B cell (primary cell): ENCODE measurements around the gene TDRD15. TPM values are rescaled to one million over a fixed set of nuclear protein-coding genes. Genes with fewer than 3 reads are reported as not detected.

Source experiments
- ATAC-seq: fragments of 200-7000 bp; cut with Tn5 transposase; one replicate; pipeline ENCODE4 v1.10.0; 2021; ENCODE audit warnings: low read depth, mild to moderate bottlenecking, moderate number of reproducible peaks, moderate library complexity
- CTCF ChIA-PET: fragments of 350-600 bp; sonication (Branson Sonifier 250); formaldehyde crosslinking; loops from one replicate; lab custom pipeline; 2021; ENCODE audit warnings: antibody characterized with exemption, inconsistent platforms; lab: Charles Lee
- POLR2A ChIA-PET: fragments of 350-600 bp; sonication (Branson Sonifier 250); formaldehyde crosslinking; loops from one replicate; lab custom pipeline; 2021; ENCODE audit warnings: antibody characterized with exemption; lab: Charles Lee
- DNase-seq: peaks from one replicate; pipeline ENCODE4 v3.0.0; 2013
- H2AFZ ChIP-seq: 2 replicates; pipeline ENCODE4 v1.6.1; 2012; ENCODE audit warnings: mild to moderate bottlenecking, low read depth, low read length; ENCODE audit not compliant: insufficient read depth, poor library complexity, severe bottlenecking
- H3K27ac ChIP-seq, 2 donors: 1 replicate in 1 of 2; 2 replicates in 1 of 2; pipeline ENCODE4 v1.5.1; 2012 to 2013; ENCODE audit warnings: low read length in 2 of 2, mild to moderate bottlenecking in 2 of 2, moderate library complexity in 1 of 2
- H3K27me3 ChIP-seq, 4 experiments: fragments of 200-600 bp in 1 of 4; sonication (generic) in 1 of 4; replicated peaks in 1 of 4; 1 replicate in 2 of 4; 2 replicates in 2 of 4; pipeline versions ENCODE4 v1.6.1 to v1.7.0; 2013 to 2016; ENCODE audit warnings: low read length in 3 of 4, mild to moderate bottlenecking in 2 of 4, mixed read lengths in 1 of 4, moderate library complexity in 1 of 4; ENCODE audit not compliant: insufficient read depth in 4 of 4, control insufficient read depth in 3 of 4; ENCODE audit errors: control extremely low read depth in 1 of 4
- H3K36me3 ChIP-seq, 2 experiments: replicated peaks in 1 of 2; 1 replicate in 1 of 2; 2 replicates in 1 of 2; pipeline versions ENCODE4 v1.6.1 to v1.7.1; 2013; ENCODE audit warnings: low read length in 1 of 2; ENCODE audit not compliant: insufficient read depth in 2 of 2, control insufficient read depth in 1 of 2; ENCODE audit errors: control extremely low read depth in 1 of 2, extremely low read depth in 1 of 2
- H3K4me1 ChIP-seq, 2 donors: fragments of 200-600 bp in 1 of 2; sonication (generic) in 1 of 2; 1 replicate in 1 of 2; 2 replicates in 1 of 2; pipeline versions ENCODE4 v1.5.1 to v1.6.1; 2013 to 2017; ENCODE audit warnings: low read length in 2 of 2; ENCODE audit not compliant: control insufficient read depth in 2 of 2, insufficient read depth in 2 of 2
- H3K4me2 ChIP-seq: replicated peaks from 2 replicates; pipeline ENCODE3; 2012; ENCODE audit warnings: mild to moderate bottlenecking, low read depth, low read length; ENCODE audit not compliant: poor library complexity, severe bottlenecking
- H3K4me3 ChIP-seq, 5 experiments: fragments of 200-600 bp in 1 of 5; sonication (generic) in 1 of 5; 1 replicate in 3 of 5; 2 replicates in 2 of 5; pipeline versions ENCODE4 v1.5.1 to v1.7.0; 2011 to 2016; ENCODE audit warnings: low read length in 4 of 5, mild to moderate bottlenecking in 4 of 5, low read depth in 2 of 5, control low read depth in 1 of 5, moderate library complexity in 1 of 5; ENCODE audit not compliant: insufficient read depth in 1 of 5; ENCODE audit errors: control extremely low read depth in 1 of 5, extremely low read depth in 1 of 5
- H3K79me2 ChIP-seq: fragments of 200-600 bp; sonication (generic); one replicate; pipeline ENCODE4 v1.6.0; 2016; ENCODE audit warnings: low read length; ENCODE audit not compliant: control insufficient read depth, insufficient read depth
- H3K9ac ChIP-seq: fragments of 200-600 bp; sonication (generic); 2 replicates; pipeline ENCODE4 v1.6.1; 2017; ENCODE audit warnings: mild to moderate bottlenecking, low read length, moderate library complexity
- H3K9me3 ChIP-seq, 3 donors: one replicate each; pipeline versions ENCODE4 v1.6.1 to v1.7.1; 2013; ENCODE audit warnings: low read length in 2 of 3; ENCODE audit not compliant: control insufficient read depth in 2 of 3, insufficient read depth in 1 of 3; ENCODE audit errors: control extremely low read depth in 1 of 3
- H4K20me1 ChIP-seq: 2 replicates; pipeline ENCODE4 v1.6.0; 2012; ENCODE audit warnings: mild to moderate bottlenecking, low read length; ENCODE audit not compliant: insufficient read depth, control insufficient read depth, poor library complexity, severe bottlenecking
- H3K27ac Mint-ChIP-seq: one replicate; pipeline ENCODE4 v1.8.0; 2021; ENCODE audit warnings: mixed read lengths
- H3K27me3 Mint-ChIP-seq: one replicate; pipeline ENCODE4 v1.8.0; 2021; ENCODE audit warnings: mixed read lengths
- H3K4me1 Mint-ChIP-seq: one replicate; pipeline ENCODE4 v1.8.0; 2021; ENCODE audit warnings: mixed read lengths
- H3K4me3 Mint-ChIP-seq: one replicate; pipeline ENCODE4 v1.8.0; 2021; ENCODE audit warnings: mixed read lengths
- H3K9me3 Mint-ChIP-seq: one replicate; pipeline ENCODE4 v1.8.0; 2022; ENCODE audit warnings: mixed read lengths; ENCODE audit not compliant: insufficient read depth
- CTCF ChIP-seq: fragments of 200-600 bp; IDR thresholded peaks from one replicate; pipeline ENCODE4 v1.8.0; 2022; ENCODE audit warnings: antibody characterized with exemption, mild to moderate bottlenecking
- EZH2 ChIP-seq: IDR thresholded peaks from 2 replicates; pipeline ENCODE4 v1.6.1; 2012; ENCODE audit warnings: borderline replicate concordance, low read depth, mild to moderate bottlenecking, moderate library complexity, low read length; ENCODE audit not compliant: insufficient read depth, poor library complexity, severe bottlenecking
- WGBS: methylation state at CpG from one replicate; pipeline ENCODE4 v1.1.5; 2013; ENCODE audit warnings: missing lambda C conversion rate; ENCODE audit not compliant: insufficient coverage; 5-methylcytosine and 5-hydroxymethylcytosine counted together
- intact Hi-C: fragments of 100-400 bp; cut with micrococcal nuclease; formaldehyde crosslinking; loops from one replicate; pipeline ENCODE4 v1.10.0; 2022
- polyA plus RNA-seq: library from polyadenylated mRNA; depleted of rRNA; stranded (reverse); fragments of >200 nt; gene quantifications from 2 replicates; pipeline ENCODE4 v1.2.3, GENCODE V29; 2012
- total RNA-seq, 2 donors: library from RNA; stranded (reverse); fragments of 120-200 nt in 1 of 2; gene quantifications; 1 replicate in 1 of 2; 2 replicates in 1 of 2; pipeline versions ENCODE4 v1.2.3 to v1.2.4, GENCODE V29; 2013 to 2022

Gene TDRD15
- total and polyA plus RNA-seq, 2 donors (not counting 1 experiment from before 2014, with no cell fraction given): 0.04 to 1.1 TPM

GRCh38 chr2:21102356-21102755, 21.4 kb upstream of the TDRD15 start:
- Histone ChIP-seq H4K20me1 (no peaks in the 10 kb centered on the region), H2AFZ (no peak overlapping the region), H3K27ac (no peak overlapping the region), H3K79me2 (no peaks in the 10 kb centered on the region), H3K27me3 (peaks cover 0 to 4% (median 0%) of the 10 kb centered on the region in 4 experiments), H3K36me3 (no peaks in the 10 kb centered on the region), H3K4me3 (no peak overlapping the region), H3K9ac (no peak overlapping the region), H3K4me1 (no peaks in the 10 kb centered on the region), H3K4me2 (no peak overlapping the region), H3K9me3 (peaks cover 0 to 3% (median 0%) of the 10 kb centered on the region in 3 donors)
- ATAC-seq: no peak
- no peaks in the 10 kb centered on the region for H3K9me3 Mint-ChIP-seq
- H3K4me3 Mint-ChIP-seq: peak overlapping the region; percentile 65
- DNase-seq: no peak
- WGBS: 96% methylated on average over 12 of the region's 12 CpGs
- no peak overlapping the region for H3K27ac Mint-ChIP-seq
- peaks cover 2% of the 10 kb centered on the region for H3K4me1 Mint-ChIP-seq
- H3K27me3 Mint-ChIP-seq: peaks cover 5% of the 10 kb centered on the region
- CTCF ChIA-PET: no interaction called here
- intact Hi-C loops: no loop called here
- TF ChIP-seq EZH2 (no peak), CTCF (no peak)
- POLR2A ChIA-PET: no interaction called here

GRCh38 chr2:21103274-21103891, 20.4 kb upstream of the TDRD15 start:
- no peak overlapping the region for H2AFZ ChIP-seq
- DNase-seq: no peak
- ChIA-PET CTCF (no interaction called here), POLR2A (no interaction called here)
- H3K4me1 ChIP-seq: no peaks in the 10 kb centered on the region
- H3K4me2 ChIP-seq: no peak overlapping the region
- H3K36me3 ChIP-seq: no peaks in the 10 kb centered on the region
- no peak overlapping the region for H3K9ac ChIP-seq
- H3K9me3 ChIP-seq: peaks cover 0 to 3% (median 0%) of the 10 kb centered on the region in 3 donors
- H3K4me1 Mint-ChIP-seq: peaks cover 6% of the 10 kb centered on the region
- peaks cover 0 to 4% (median 0%) of the 10 kb centered on the region in 4 experiments for H3K27me3 ChIP-seq
- H4K20me1 ChIP-seq: no peaks in the 10 kb centered on the region
- no peak overlapping the region for H3K27ac ChIP-seq
- no peaks in the 10 kb centered on the region for H3K79me2 ChIP-seq
- ATAC-seq: no peak
- no CpG with 5 or more reads among the region's 1 CpG for WGBS
- no peak overlapping the region for H3K4me3 ChIP-seq
- H3K4me3 Mint-ChIP-seq: no peak overlapping the region
- no peak overlapping the region for H3K27ac Mint-ChIP-seq
- no peaks in the 10 kb centered on the region for H3K9me3 Mint-ChIP-seq
- H3K27me3 Mint-ChIP-seq: peaks cover 5% of the 10 kb centered on the region
- intact Hi-C loops: no loop called here
- no peak for TF ChIP-seq CTCF
- no peak for TF ChIP-seq EZH2
